Esophagus (tissue), 2 donors: ENCODE results near the gene DYNLRB1. TPM values are rescaled to one million over a fixed set of nuclear protein-coding genes. Genes with fewer than 3 reads are reported as not detected.

Experiments
- H3K27ac ChIP-seq, 2 donors: one replicate each; pipeline ENCODE4 v1.5.1; 2013; ENCODE audit warnings: low read depth in 2 of 2, mild to moderate bottlenecking in 2 of 2, inconsistent platforms in 1 of 2, low read length in 1 of 2, moderate library complexity in 1 of 2
- H3K27me3 ChIP-seq, 2 donors: one replicate each; pipeline ENCODE4 v1.6.1; 2013; ENCODE audit warnings: low read length in 2 of 2, control low read depth in 1 of 2, mild to moderate bottlenecking in 1 of 2; ENCODE audit not compliant: insufficient read depth in 2 of 2, control insufficient read depth in 1 of 2
- H3K36me3 ChIP-seq, 2 donors: one replicate each; pipeline ENCODE4 v1.6.1; 2013; ENCODE audit warnings: low read length in 1 of 2; ENCODE audit not compliant: control insufficient read depth in 2 of 2, insufficient read depth in 2 of 2
- H3K4me1 ChIP-seq, 2 donors: one replicate each; pipeline ENCODE4 v1.6.1; 2013; ENCODE audit warnings: low read length in 1 of 2; ENCODE audit not compliant: control insufficient read depth in 2 of 2, insufficient read depth in 2 of 2
- H3K4me3 ChIP-seq, 2 donors: one replicate each; pipeline ENCODE4 v1.5.1; 2013; ENCODE audit warnings: low read length in 2 of 2, mild to moderate bottlenecking in 2 of 2, low read depth in 1 of 2, moderate library complexity in 1 of 2
- H3K9me3 ChIP-seq, 2 donors: one replicate each; pipeline ENCODE4 v1.6.1; 2013; ENCODE audit warnings: mild to moderate bottlenecking in 2 of 2, low read depth in 1 of 2, low read length in 1 of 2, moderate library complexity in 1 of 2; ENCODE audit not compliant: control insufficient read depth in 2 of 2, insufficient read depth in 1 of 2
- WGBS, 2 donors: extraction: QIAGEN DNeasy Blood & Tissue Kit; methylation state at CpG; one replicate each; pipeline ENCODE4 v1.1.7; 2013; 5-methylcytosine and 5-hydroxymethylcytosine counted together
- polyA plus RNA-seq, 2 donors: library from polyadenylated mRNA; stranded (reverse); fragments of 200-250 nt; gene quantifications; one replicate each; pipeline ENCODE4 v1.2.3, GENCODE V29; 2013
- donor health status: healthy with polysubstance abuse.
- donor health status: Bipolar disorder and iron deficiency.

The DYNLRB1 gene
- polyA plus RNA-seq, 2 donors, result 140 to 189 TPM

- peak overlapping the region in 1 of 2 donors; percentile 45 for H3K4me3 ChIP-seq
- H3K36me3 ChIP-seq, result no peaks in the 10 kb centered on the region
- no peaks in the 10 kb centered on the region for H3K9me3 ChIP-seq
- H3K27me3 ChIP-seq, result no peaks in the 10 kb centered on the region
- H3K27ac ChIP-seq, result peak overlapping the region; percentile 85 to 90
- no peaks in the 10 kb centered on the region for H3K4me1 ChIP-seq
- 55 to 64% methylated on average over 40 to 43 of the region's 43 CpGs for WGBS, 2 donors
These were observed 43.3 kb downstream of the DYNLRB1 start for GRCh38 chr20:34559311-34560140.

- H3K9me3 ChIP-seq, result no peaks in the 10 kb centered on the region
- no peaks in the 10 kb centered on the region for H3K36me3 ChIP-seq
- no peaks in the 10 kb centered on the region for H3K27me3 ChIP-seq
- H3K4me3 ChIP-seq, result no peak overlapping the region
- H3K4me1 ChIP-seq, result no peaks in the 10 kb centered on the region
- WGBS, 2 donors, result 75 to 77% methylated on average over 12 of the region's 12 CpGs
- peak overlapping the region in 1 of 2 donors; percentile 90 for H3K27ac ChIP-seq
These were observed 43.9 kb downstream of the DYNLRB1 start for GRCh38 chr20:34560141-34560523.

DNA sequence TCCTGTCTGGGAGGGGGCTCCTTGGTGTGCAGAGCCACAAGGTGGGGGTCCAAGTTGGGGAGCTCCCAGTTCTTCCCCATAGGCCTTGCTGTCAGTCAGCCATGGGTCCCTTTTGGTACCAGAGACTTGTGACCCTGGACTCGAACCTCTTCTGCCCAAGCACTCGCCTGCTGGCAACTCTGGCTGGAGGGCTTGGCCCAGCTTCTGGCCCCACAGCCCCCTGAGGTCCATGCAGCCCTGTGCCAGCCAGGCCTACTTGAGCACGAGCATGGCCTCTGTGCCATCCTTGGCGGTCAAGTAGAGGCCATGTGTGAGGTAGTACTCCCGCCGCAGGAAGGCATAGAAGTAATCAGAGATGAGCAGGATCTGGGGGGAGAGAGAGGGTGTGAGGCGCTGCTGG is 44.4 kb downstream of the DYNLRB1 start:
- Histone ChIP-seq H3K9me3 (no peaks in the 10 kb centered on the region), H3K27ac (peak overlapping the region in 1 of 2 donors; percentile 15), H3K27me3 (no peaks in the 10 kb centered on the region), H3K4me3 (no peak overlapping the region), H3K4me1 (no peaks in the 10 kb centered on the region), H3K36me3 (no peaks in the 10 kb centered on the region)
- 86 to 89% methylated on average over 7 of the region's 7 CpGs for WGBS, 2 donors

- H3K27ac ChIP-seq, result no peak overlapping the region
- no peaks in the 10 kb centered on the region for H3K27me3 ChIP-seq
- H3K4me3 ChIP-seq, result no peak overlapping the region
- no peaks in the 10 kb centered on the region for H3K36me3 ChIP-seq
- H3K9me3 ChIP-seq, result no peaks in the 10 kb centered on the region
- H3K4me1 ChIP-seq, result no peaks in the 10 kb centered on the region
- WGBS, 2 donors, result 73 to 75% methylated on average over 10 of the region's 10 CpGs
These were observed 45.4 kb downstream of the DYNLRB1 start for GRCh38 chr20:34561661-34562060.

GRCh38 chr20:34562641-34563040 is 46.4 kb downstream of the DYNLRB1 start:
- Histone ChIP-seq H3K27me3 (no peaks in the 10 kb centered on the region), H3K36me3 (peaks cover 0 to 6% of the 10 kb centered on the region in 2 donors), H3K4me1 (no peaks in the 10 kb centered on the region), H3K9me3 (no peaks in the 10 kb centered on the region), H3K4me3 (no peak overlapping the region), H3K27ac (no peak overlapping the region)
- WGBS, 2 donors, result 65 to 68% methylated on average over 5 of the region's 5 CpGs

GRCh38 chr20:34564833-34565232 is 48.6 kb downstream of the DYNLRB1 start:
- 66 to 74% methylated on average over 7 of the region's 7 CpGs for WGBS, 2 donors
- H3K4me1 ChIP-seq, result no peaks in the 10 kb centered on the region
- H3K9me3 ChIP-seq, result no peaks in the 10 kb centered on the region
- no peak overlapping the region for H3K4me3 ChIP-seq
- no peak overlapping the region for H3K27ac ChIP-seq
- peaks cover 0 to 15% of the 10 kb centered on the region in 2 donors for H3K36me3 ChIP-seq
- no peaks in the 10 kb centered on the region for H3K27me3 ChIP-seq

DNA sequence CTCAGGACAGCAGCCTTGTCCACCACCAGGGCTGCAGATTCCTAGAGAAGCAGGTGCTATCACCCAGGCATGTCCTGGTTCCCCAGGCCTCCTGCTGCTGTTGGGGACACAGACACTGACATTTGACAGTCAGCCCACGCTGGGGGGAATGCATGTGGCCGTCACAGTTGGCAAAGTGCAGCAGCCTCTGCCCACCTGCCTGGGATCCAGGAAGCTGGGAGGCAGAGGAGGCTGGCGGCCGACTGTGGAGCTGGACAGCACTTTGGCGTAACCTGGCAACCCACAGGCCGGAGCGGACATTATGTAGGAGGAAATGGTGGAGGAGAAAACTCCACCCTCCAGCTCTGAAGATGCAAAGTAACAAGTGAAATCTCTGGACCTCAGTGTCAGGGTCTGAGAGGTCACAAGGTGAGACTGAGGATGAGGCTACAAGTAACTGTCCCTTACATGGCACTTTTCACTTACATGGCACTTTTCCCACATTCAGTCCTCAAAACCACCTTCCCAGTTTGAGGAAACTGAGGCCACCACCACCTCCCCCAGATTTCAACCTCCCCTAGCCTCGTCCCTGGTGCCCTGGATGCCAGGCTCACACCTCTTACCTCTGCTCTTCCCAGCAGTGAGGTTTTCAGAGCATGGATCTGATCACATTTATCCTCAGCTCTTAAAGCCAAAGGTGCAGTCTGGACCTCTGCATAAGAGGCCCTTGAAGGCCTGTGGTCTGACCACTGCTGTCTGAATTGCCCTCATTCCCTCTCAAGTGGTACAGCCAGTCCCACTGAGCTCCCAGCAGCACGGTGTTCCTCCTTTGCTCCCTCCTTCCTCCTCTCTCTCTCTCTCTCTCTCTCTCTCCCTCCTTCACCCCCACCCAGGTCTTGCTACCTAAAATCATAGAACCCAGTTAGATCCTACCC is 51.0 kb downstream of the DYNLRB1 start:
- H3K4me3 ChIP-seq, result no peak overlapping the region
- no peak overlapping the region for H3K27ac ChIP-seq
- H3K4me1 ChIP-seq, result no peaks in the 10 kb centered on the region
- no peaks in the 10 kb centered on the region for H3K9me3 ChIP-seq
- H3K27me3 ChIP-seq, result no peaks in the 10 kb centered on the region
- 89 to 90% methylated on average over 9 of the region's 9 CpGs for WGBS, 2 donors
- peaks cover 0 to 21% of the 10 kb centered on the region in 2 donors for H3K36me3 ChIP-seq

DNA sequence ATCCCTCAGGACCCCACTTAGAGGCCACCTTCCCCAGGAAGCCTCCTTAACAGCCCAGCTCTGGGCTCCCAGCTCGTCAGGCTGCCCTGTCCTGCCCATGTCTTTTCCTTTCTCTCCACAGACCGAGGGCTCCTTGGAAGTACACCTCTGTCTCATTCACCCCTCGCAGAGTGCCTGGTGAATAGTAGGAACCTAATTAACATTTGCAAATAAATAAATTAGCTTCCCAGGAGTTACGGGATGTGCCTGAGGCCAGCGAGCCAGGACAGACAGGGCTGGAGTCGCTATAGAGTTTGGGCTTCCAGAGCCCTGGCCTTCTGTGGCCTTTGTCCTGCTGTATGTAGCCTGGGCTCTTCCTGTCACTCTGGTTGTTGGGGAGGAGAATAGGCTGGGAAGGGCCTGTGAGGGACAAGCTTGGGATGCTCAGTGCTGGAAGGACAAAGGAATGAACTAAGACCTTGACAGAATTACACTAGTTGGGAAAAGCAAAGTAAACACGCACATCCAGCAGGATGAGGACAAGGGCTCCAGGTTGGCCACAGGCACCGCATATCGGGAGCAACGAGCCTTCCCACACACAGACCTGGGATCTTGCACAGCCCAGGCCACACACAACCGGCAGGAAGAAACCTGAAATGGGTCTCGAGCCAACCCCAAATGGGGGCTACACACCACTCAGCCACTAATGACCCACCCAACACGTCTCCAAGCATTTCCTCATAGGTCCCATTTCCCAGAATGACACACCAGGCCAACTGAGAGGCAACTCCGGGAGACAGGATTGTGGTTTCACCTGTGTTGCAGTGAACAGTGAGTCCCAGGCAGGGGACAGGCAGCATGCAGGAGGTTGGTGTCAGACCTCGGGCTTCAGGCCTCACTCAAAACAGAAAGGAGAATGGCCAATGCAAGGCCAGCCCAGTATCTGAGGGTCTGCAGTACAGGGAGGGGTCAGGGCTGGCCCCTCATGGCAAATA is 52.0 kb downstream of the DYNLRB1 start:
- H3K9me3 ChIP-seq, result no peaks in the 10 kb centered on the region
- H3K27ac ChIP-seq, result no peak overlapping the region
- H3K4me3 ChIP-seq, result no peak overlapping the region
- peaks cover 0 to 21% of the 10 kb centered on the region in 2 donors for H3K36me3 ChIP-seq
- whole genome bisulfite sequencing, 2 donors, result 93 to 94% methylated on average over 15 of the region's 15 CpGs
- H3K27me3 ChIP-seq, result no peaks in the 10 kb centered on the region
- H3K4me1 ChIP-seq, result no peaks in the 10 kb centered on the region

GRCh38 chr20:34569598-34569997 is 53.4 kb downstream of the DYNLRB1 start:
- Histone ChIP-seq H3K36me3 (peaks cover under 1 to 21% of the 10 kb centered on the region in 2 donors), H3K27me3 (no peaks in the 10 kb centered on the region), H3K4me1 (no peaks in the 10 kb centered on the region), H3K27ac (no peak overlapping the region), H3K9me3 (no peaks in the 10 kb centered on the region), H3K4me3 (no peak overlapping the region)
- WGBS, 2 donors, result 92 to 96% methylated on average over 2 of the region's 2 CpGs
